GM23248 (cell line): ENCODE results near the gene LSMEM2. TPM values are rescaled to one million over a fixed set of nuclear protein-coding genes. Genes with fewer than 3 reads are reported as not detected.

Experiments
- DNase-seq: peaks from one replicate; pipeline ENCODE4 v3.0.0-alpha.2; 2015
- H2AFZ ChIP-seq: fragments of 200-600 bp; sonication (generic); 2 replicates; pipeline ENCODE4 v1.6.1; 2016; ENCODE audit warnings: antibody characterized with exemption
- H3F3A ChIP-seq: fragments of 200-600 bp; sonication (generic); 2 replicates; pipeline ENCODE4 v1.6.1; 2016; ENCODE audit warnings: mild to moderate bottlenecking, antibody characterized with exemption, mixed run types; ENCODE audit not compliant: insufficient read depth
- H3K27ac ChIP-seq: fragments of 200-600 bp; sonication (generic); 2 replicates; pipeline ENCODE4 v1.5.1; 2016; ENCODE audit warnings: mild to moderate bottlenecking
- H3K27me3 ChIP-seq: fragments of 200-600 bp; sonication (generic); replicated peaks from 2 replicates; pipeline ENCODE4 v1.6.1; 2016; ENCODE audit warnings: mild to moderate bottlenecking; ENCODE audit not compliant: insufficient read depth
- H3K36me3 ChIP-seq: fragments of 200-600 bp; sonication (generic); 2 replicates; pipeline ENCODE4 v1.6.1; 2016; ENCODE audit warnings: low read depth, mild to moderate bottlenecking
- H3K4me1 ChIP-seq: fragments of 200-600 bp; sonication (generic); 2 replicates; pipeline ENCODE4 v1.6.1; 2016; ENCODE audit warnings: mild to moderate bottlenecking; ENCODE audit not compliant: insufficient read depth
- H3K4me2 ChIP-seq: fragments of 200-600 bp; sonication (generic); one replicate; pipeline ENCODE4 v1.6.1; 2016; ENCODE audit warnings: mild to moderate bottlenecking; ENCODE audit not compliant: unreplicated experiment
- H3K4me3 ChIP-seq: fragments of 200-600 bp; sonication (generic); 2 replicates; pipeline ENCODE4 v1.5.1; 2016; ENCODE audit warnings: mild to moderate bottlenecking
- H3K79me2 ChIP-seq: fragments of 200-600 bp; sonication (generic); 2 replicates; pipeline ENCODE4 v1.6.1; 2016; ENCODE audit warnings: mild to moderate bottlenecking; ENCODE audit not compliant: insufficient read depth
- H3K9ac ChIP-seq: fragments of 200-600 bp; sonication (generic); 2 replicates; pipeline ENCODE4 v1.6.1; 2016; ENCODE audit warnings: mild to moderate bottlenecking
- H3K9me2 ChIP-seq: fragments of 200-600 bp; sonication (generic); 2 replicates; pipeline ENCODE4 v1.6.1; 2016; ENCODE audit warnings: mixed run types, mild to moderate bottlenecking, moderate library complexity; ENCODE audit not compliant: insufficient read depth
- H3K9me3 ChIP-seq: fragments of 200-600 bp; sonication (generic); one replicate; pipeline ENCODE4 v1.6.1; 2017; ENCODE audit warnings: low read depth
- H4K20me1 ChIP-seq: fragments of 200-600 bp; sonication (generic); 2 replicates; pipeline ENCODE4 v1.6.0; 2016; ENCODE audit not compliant: insufficient read depth
- EZH2 ChIP-seq: fragments of 200-600 bp; sonication (generic); IDR thresholded peaks from 2 replicates; pipeline ENCODE4 v1.6.1; 2018; ENCODE audit warnings: antibody characterized with exemption, mild to moderate bottlenecking; ENCODE audit not compliant: insufficient read depth, poor library complexity, severe bottlenecking
- EZH2phosphoT487 ChIP-seq: fragments of 200-600 bp; sonication (generic); IDR thresholded peaks from 2 replicates; pipeline ENCODE4 v1.6.1; 2018; ENCODE audit warnings: antibody characterized with exemption, moderate library complexity, mild to moderate bottlenecking, low read depth; ENCODE audit not compliant: insufficient read depth
- WGBS, 2 experiments: methylation state at CpG; one replicate each; pipeline ENCODE4 v1.1.6; 2015 to 2017; ENCODE audit warnings: low lambda C conversion rate in 2 of 2, low coverage in 1 of 2; ENCODE audit errors: missing lambda C conversion rate in 2 of 2; 5-methylcytosine and 5-hydroxymethylcytosine counted together
- in situ Hi-C: fragments of 300-500 bp; cut with MboI; formaldehyde crosslinking; loops from 2 replicates; pipeline ENCODE4 v1.15.0; 2020
- polyA plus RNA-seq: library from polyadenylated mRNA; unstranded; fragments of >200 nt; fragmentation: Nextera tagmentation; extraction: Ambion mirVana; gene quantifications from 2 replicates; pipeline ENCODE4 v1.2.1, GENCODE V29; 2016
- total RNA-seq: library from RNA; depleted of rRNA; stranded (reverse); fragments of >200 nt; shearing (Covaris generic); gene quantifications from 2 replicates; pipeline ENCODE4 v1.2.3, GENCODE V29; 2014

LSMEM2 gene
- total and polyA plus RNA-seq, 2 experiments from 2014 or later = not detected

DNA sequence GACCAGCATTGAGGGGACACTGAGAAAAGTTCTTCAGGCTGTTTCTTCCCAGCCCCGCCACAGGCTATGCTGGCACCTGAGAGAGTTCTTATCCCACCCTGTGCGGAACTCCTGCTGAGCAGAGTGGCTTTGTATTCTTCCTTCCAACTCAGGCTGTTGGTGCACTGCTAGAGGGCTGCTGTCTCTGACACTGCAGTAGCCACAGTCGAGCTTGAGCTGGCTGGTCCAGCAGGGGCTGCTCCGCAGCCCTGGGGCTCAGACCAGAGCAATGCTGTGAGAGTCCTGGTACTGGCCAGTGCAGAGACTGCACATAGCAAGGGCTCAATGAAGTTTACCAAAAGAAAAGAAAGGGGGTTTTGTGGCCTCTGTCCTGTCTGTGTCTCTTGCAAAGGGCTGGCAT is 39.2 kb upstream of the LSMEM2 start:
- Histone ChIP-seq H3K9ac (peak overlapping the region; percentile 89; the same call in 1 of the 2 replicates), H4K20me1 (no peaks in the 10 kb centered on the region), H3K27ac (0 out of 2 replicates have a peak overlapping the region, but pooled peaks have one; percentile 68), H3K79me2 (peaks cover 86% of the 10 kb centered on the region), H3K4me3 (no peak overlapping the region), H2AFZ (no peak overlapping the region), H3K27me3 (no peaks in the 10 kb centered on the region), H3K9me3 (no peaks in the 10 kb centered on the region), H3K4me2 (no peak overlapping the region), H3K36me3 (no peaks in the 10 kb centered on the region; the same call in 1 of the 2 replicates), H3F3A (peaks cover 19% of the 10 kb centered on the region; the same call in 1 of the 2 replicates), H3K9me2 (no peaks in the 10 kb centered on the region), H3K4me1 (peaks cover 26% of the 10 kb centered on the region)
- no peak for DNase-seq
- in situ Hi-C loops = no loop called here
- WGBS, 2 experiments = 73% methylated on average over 4 of the region's 4 CpGs
- no peak for TF ChIP-seq EZH2

DNA sequence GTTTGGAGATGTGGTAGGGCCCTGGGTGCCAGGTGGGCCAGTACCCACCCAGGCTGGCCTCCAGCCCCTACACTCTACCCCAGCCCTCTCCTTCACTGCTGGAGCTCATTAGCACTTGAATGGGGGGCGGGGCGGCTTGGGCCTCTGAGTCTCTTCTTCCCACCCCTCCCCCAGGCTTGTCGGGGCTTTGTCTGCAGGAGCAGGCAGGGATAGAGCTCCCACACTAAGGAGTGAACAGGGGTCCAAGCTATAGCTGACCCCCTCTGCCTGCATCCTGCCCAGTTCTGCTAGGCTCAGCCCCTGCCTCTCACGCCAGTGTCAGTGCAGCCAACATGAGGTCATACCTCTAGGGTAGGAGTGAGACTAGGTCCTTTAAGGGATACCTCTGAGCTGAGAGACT is 37.7 kb upstream of the LSMEM2 start:
- no peak overlapping the region for H3K27ac ChIP-seq

DNA sequence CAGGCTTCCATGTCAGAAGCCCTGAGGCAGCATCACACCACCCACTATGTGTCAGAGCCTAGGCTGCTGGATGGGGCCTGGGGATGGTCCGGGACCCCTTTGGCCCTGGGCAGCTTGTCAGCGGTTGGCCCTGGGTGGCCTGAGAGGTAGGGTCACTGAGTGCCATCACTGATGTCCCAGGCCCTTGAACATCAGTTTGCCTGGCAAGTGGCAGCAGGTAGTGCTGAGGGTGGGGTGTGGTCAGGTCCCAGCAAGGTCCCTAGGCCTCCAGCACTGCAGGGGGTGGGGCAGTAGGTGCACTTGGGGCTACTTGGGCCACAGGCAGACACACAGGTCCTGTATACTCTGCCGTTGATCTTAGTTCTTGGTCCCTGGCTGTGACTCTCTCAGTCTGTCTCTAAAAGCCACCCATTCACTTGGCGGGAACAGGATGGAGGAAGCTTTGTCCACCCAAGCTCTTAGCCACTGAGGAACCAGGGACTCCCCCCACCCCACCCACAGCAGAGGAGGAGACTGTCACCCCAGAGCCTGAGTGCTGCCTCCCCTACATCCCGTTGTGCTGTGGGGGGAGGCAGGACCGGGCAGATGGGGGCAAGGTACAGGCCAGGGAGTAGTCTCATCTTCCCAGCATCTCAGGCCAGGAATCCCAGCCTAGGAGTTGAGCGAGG is 37.0 kb upstream of the LSMEM2 start:
- H3K4me1 ChIP-seq = peaks cover 37% of the 10 kb centered on the region
- no peak overlapping the region for H2AFZ ChIP-seq
- peaks cover 32% of the 10 kb centered on the region for H3F3A ChIP-seq
- TF ChIP-seq EZH2 = no peak
- TF ChIP-seq EZH2phosphoT487 = no peak
- no peak overlapping the region for H3K4me3 ChIP-seq
- H4K20me1 ChIP-seq = no peaks in the 10 kb centered on the region
- DNase-seq = no peak
- no peaks in the 10 kb centered on the region for H3K27me3 ChIP-seq
- no peaks in the 10 kb centered on the region; the same call in 1 of the 2 replicates for H3K36me3 ChIP-seq
- no peaks in the 10 kb centered on the region for H3K9me2 ChIP-seq
- H3K9me3 ChIP-seq = no peaks in the 10 kb centered on the region
- 65 to 68% methylated on average over 7 of the region's 7 CpGs for WGBS, 2 experiments
- peaks cover 93% of the 10 kb centered on the region for H3K79me2 ChIP-seq
- 0 out of 2 replicates have a peak overlapping the region, but pooled peaks have one; percentile 4 for H3K9ac ChIP-seq
- H3K27ac ChIP-seq = 0 out of 2 replicates have a peak overlapping the region, but pooled peaks have one; percentile 61
- in situ Hi-C loops = no loop called here
- no peak overlapping the region for H3K4me2 ChIP-seq

More for the DNA sequence above, 37.7 kb upstream of the LSMEM2 start:
- no peak overlapping the region for H2AFZ ChIP-seq
- peak; percentile 17 for DNase-seq
- TF ChIP-seq EZH2phosphoT487 = no peak
- no peak for TF ChIP-seq EZH2
- no peak overlapping the region for H3K4me2 ChIP-seq
- in situ Hi-C loops = no loop called here
- peaks cover 35% of the 10 kb centered on the region for H3K4me1 ChIP-seq
- H3K36me3 ChIP-seq = no peaks in the 10 kb centered on the region; the same call in 1 of the 2 replicates
- no peaks in the 10 kb centered on the region for H3K27me3 ChIP-seq
- no peaks in the 10 kb centered on the region for H4K20me1 ChIP-seq
- 76 to 80% methylated on average over 4 of the region's 4 CpGs for WGBS, 2 experiments
- H3K9me3 ChIP-seq = no peaks in the 10 kb centered on the region
- peaks cover 100% of the 10 kb centered on the region for H3K79me2 ChIP-seq
- H3K9ac ChIP-seq = no peak overlapping the region
- H3F3A ChIP-seq = peaks cover 31% of the 10 kb centered on the region; the same call in 1 of the 2 replicates
- H3K9me2 ChIP-seq = no peaks in the 10 kb centered on the region
- no peak overlapping the region for H3K4me3 ChIP-seq

DNA sequence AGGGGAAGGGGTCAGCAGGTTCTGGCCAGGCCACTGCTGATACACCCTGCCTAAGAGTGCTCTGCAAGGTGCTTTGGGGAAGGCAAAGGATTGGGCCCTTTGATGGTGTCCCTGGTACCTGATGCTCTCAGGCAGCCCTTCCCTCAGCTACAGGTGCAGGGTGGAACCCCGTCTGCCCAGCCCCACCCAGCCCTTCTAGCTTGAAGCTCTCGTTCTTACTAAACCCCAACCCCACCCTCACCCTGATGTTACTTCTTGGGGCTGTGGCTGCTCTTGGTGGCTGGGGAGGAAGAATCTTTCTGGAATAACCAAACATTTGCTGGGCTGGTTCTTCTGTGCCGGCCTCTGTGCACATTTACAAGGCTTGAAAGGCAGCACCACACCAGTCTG is 36.5 kb upstream of the LSMEM2 start:
- Histone ChIP-seq H3K27ac (peak overlapping the region; percentile 61), H3F3A (peaks cover 37% of the 10 kb centered on the region), H3K9me3 (no peaks in the 10 kb centered on the region), H3K4me1 (peaks cover 42% of the 10 kb centered on the region), H3K4me3 (no peak overlapping the region), H3K9ac (0 out of 2 replicates have a peak overlapping the region, but pooled peaks have one; percentile 4), H3K36me3 (no peaks in the 10 kb centered on the region; the same call in 1 of the 2 replicates), H2AFZ (no peak overlapping the region), H3K27me3 (no peaks in the 10 kb centered on the region), H3K79me2 (peaks cover 92% of the 10 kb centered on the region), H4K20me1 (no peaks in the 10 kb centered on the region), H3K4me2 (no peak overlapping the region), H3K9me2 (no peaks in the 10 kb centered on the region)
- DNase-seq = no peak
- no peak for TF ChIP-seq EZH2phosphoT487
- WGBS, 2 experiments = 60 to 70% methylated on average over 3 of the region's 3 CpGs
- in situ Hi-C loops = no loop called here
